Endothelial cell (in vitro differentiated cells): ENCODE data around the gene GNB5. TPM values are rescaled to one million over a fixed set of nuclear protein-coding genes. Genes with fewer than 3 reads are reported as not detected.

Experiments used
- DNase-seq: peaks from one replicate; pipeline ENCODE4 v3.0.0; 2021; ENCODE audit warnings: low spot score
- H3K27ac Mint-ChIP-seq: one replicate; pipeline ENCODE4 v1.8.0; 2021; ENCODE audit warnings: mixed read lengths, inconsistent platforms; ENCODE audit not compliant: unreplicated experiment
- H3K27me3 Mint-ChIP-seq: one replicate; pipeline ENCODE4 v1.8.0; 2021; ENCODE audit warnings: mild to moderate bottlenecking, moderate library complexity, mixed read lengths, inconsistent platforms; ENCODE audit not compliant: unreplicated experiment
- H3K36me3 Mint-ChIP-seq: one replicate; pipeline ENCODE4 v1.8.0; 2021; ENCODE audit warnings: mild to moderate bottlenecking, low read depth, mixed read lengths, inconsistent platforms; ENCODE audit not compliant: unreplicated experiment
- H3K4me1 Mint-ChIP-seq: one replicate; pipeline ENCODE4 v1.8.0; 2021; ENCODE audit warnings: mild to moderate bottlenecking, mixed read lengths, inconsistent platforms; ENCODE audit not compliant: unreplicated experiment
- H3K4me3 Mint-ChIP-seq: one replicate; pipeline ENCODE4 v1.8.0; 2021; ENCODE audit warnings: mild to moderate bottlenecking, mixed read lengths, inconsistent platforms; ENCODE audit not compliant: unreplicated experiment
- H3K9me3 Mint-ChIP-seq: one replicate; pipeline ENCODE4 v1.8.0; 2021; ENCODE audit warnings: mixed read lengths, inconsistent platforms; ENCODE audit not compliant: unreplicated experiment
- total RNA-seq: library from RNA; stranded (reverse); fragmentation: NEBNext Ultra II Directional; extraction: Animal tissue kit (Norgen Biotek cat#: 25700); gene quantifications from one replicate; pipeline ENCODE4 v1.2.1, GENCODE V29; 2021; ENCODE audit not compliant: unreplicated experiment
- TF ChIP-seq, protein P1 (sequence below): fragments of 200-600 bp; sonication (generic); IDR thresholded peaks from one replicate; pipeline ENCODE4 v1.5.0; 2021; ENCODE audit warnings: antibody characterized with exemption; ENCODE audit not compliant: unreplicated experiment

The GNB5 gene
- total RNA-seq, 1 donor from 2014 or later = 11.7 TPM

DNA sequence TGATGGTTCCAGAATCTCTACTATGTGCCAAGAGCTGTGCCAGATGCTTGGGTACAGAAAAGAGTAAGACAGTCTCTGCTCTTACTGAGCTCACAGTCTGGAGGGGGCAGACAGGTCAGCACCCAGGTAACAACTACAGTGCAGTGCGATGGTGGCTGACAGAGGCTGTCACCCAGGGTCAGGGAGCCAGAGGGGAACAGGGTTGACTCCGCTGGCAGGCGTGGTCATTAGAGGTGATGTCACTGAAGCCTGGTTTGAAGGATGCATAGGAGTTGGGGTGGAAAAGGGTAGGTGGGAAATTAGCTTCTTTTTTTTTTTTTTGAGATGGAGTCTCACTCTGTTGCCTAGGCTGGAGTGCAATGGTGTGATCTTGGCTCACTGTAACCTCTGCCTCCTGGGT lies 31.5 kb downstream of the GNB5 start:
- H3K4me1 Mint-ChIP-seq = no peaks in the 10 kb centered on the region
- H3K36me3 Mint-ChIP-seq = no peaks in the 10 kb centered on the region
- DNase-seq = no peak
- no peak overlapping the region for H3K4me3 Mint-ChIP-seq
- H3K9me3 Mint-ChIP-seq = no peaks in the 10 kb centered on the region
- TF ChIP-seq, protein P1, sequence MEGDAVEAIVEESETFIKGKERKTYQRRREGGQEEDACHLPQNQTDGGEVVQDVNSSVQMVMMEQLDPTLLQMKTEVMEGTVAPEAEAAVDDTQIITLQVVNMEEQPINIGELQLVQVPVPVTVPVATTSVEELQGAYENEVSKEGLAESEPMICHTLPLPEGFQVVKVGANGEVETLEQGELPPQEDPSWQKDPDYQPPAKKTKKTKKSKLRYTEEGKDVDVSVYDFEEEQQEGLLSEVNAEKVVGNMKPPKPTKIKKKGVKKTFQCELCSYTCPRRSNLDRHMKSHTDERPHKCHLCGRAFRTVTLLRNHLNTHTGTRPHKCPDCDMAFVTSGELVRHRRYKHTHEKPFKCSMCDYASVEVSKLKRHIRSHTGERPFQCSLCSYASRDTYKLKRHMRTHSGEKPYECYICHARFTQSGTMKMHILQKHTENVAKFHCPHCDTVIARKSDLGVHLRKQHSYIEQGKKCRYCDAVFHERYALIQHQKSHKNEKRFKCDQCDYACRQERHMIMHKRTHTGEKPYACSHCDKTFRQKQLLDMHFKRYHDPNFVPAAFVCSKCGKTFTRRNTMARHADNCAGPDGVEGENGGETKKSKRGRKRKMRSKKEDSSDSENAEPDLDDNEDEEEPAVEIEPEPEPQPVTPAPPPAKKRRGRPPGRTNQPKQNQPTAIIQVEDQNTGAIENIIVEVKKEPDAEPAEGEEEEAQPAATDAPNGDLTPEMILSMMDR = no peak
- peaks cover 1% of the 10 kb centered on the region for H3K27me3 Mint-ChIP-seq
- no peak overlapping the region for H3K27ac Mint-ChIP-seq

DNA sequence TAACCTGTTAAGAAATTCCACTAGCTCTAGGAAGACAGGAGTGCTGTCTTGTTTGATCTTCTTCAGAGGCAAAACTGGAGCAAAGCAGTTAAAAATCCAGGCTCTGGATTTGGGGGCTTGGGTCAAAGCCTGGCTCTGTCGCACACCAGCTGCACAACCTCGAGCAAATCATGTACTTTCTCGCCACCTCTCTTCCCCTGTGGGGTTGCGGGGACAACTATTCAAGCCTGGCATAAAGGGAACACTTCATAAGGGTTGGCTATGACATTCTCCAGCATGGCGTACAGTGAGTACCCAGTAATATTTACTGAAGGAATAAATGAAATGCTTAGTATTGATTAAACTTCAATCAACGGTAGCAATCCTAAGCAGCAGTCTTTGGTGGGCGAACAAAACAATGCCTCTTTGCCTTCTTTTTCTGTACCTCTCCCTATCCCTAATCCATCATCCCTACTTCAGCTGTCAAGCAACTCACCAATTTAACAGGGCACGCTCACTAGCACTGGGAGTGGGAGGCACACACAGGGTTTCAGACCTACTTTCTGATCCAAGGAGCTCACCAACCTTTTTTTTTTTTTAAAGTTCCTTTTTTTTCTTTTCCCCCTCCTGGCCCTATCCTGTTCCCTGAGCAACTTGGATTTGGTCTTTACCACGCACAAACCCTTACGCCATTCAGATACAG lies 33.0 kb downstream of the GNB5 start:
- DNase-seq = no peak
- Mint-ChIP-seq H3K27me3 (peaks cover 1% of the 10 kb centered on the region), H3K4me1 (no peaks in the 10 kb centered on the region), H3K36me3 (no peaks in the 10 kb centered on the region), H3K4me3 (no peak overlapping the region), H3K27ac (no peak overlapping the region), H3K9me3 (no peaks in the 10 kb centered on the region)
- TF ChIP-seq, protein P1 = no peak

DNA sequence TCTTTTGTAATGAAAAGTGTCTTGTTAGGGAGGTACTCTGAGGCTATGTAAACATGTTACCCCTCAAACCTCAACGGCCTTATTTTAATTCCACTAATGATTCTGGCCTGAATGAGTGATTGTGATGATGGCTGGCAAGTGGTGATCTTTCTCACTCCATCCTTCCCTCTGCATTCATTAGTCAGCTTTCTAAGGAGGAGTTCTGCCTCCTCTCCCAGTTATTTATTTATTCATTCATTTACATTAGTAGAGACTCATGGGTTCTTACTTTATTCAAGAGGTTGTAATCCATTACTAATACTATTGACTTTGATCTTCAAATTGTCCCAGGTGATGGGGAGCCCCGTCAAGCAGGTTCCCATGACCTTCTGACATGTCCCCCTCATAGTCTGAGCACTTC lies 35.3 kb downstream of the GNB5 start:
- Mint-ChIP-seq H3K36me3 (no peaks in the 10 kb centered on the region), H3K27ac (no peak overlapping the region), H3K27me3 (no peaks in the 10 kb centered on the region), H3K4me3 (no peak overlapping the region), H3K4me1 (peaks cover 4% of the 10 kb centered on the region), H3K9me3 (no peaks in the 10 kb centered on the region)
- DNase-seq = no peak
- TF ChIP-seq, protein P1 = no peak

DNA sequence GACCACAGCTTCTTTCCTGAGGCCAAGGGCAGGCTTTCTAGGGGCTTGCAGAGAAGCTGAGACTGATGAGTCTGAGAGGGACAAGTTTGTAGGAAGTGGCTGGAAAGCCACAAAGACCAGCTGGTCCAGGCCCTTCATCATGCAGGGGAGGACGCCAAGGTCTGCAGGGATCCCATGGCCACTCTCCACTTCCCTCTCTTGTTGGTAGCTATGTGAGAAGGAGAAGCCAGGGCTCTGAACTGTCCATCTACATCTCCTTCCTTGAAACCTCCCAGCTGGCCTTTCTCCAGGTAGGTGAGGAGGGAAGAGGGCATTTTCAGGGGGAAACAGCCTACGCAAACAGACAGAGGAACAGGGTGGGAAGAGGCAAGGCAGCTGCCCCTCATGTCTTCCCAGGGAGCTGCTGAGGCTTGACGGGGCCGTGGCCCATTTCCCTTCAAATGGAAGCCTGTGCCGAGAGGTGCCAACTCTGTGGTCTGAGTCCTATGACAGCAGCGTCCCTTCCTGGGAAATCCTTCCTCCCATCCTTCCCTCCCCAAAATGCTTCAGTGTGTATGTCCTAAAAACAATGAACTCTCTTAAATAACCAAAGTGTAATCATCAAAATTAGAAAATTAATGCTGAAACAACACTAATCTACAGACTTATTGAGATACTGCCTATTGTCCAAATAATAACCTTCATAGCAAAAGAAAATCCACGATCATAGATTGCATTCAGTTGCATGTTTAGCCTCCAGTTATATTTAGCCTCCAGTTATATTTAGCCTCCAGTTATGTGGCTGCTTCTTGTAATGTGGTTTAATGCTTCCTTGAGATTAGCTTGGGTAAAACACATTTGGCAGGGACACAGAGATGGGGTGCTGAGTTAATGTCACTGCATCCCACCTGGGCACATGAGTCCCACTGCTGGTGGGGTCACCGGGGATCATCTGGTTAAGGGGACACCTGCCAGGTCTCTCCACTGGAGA lies 36.0 kb downstream of the GNB5 start:
- H3K4me3 Mint-ChIP-seq = no peak overlapping the region
- no peak for DNase-seq
- TF ChIP-seq, protein P1 = no peak
- peaks cover 4% of the 10 kb centered on the region for H3K4me1 Mint-ChIP-seq
- no peaks in the 10 kb centered on the region for H3K9me3 Mint-ChIP-seq
- no peaks in the 10 kb centered on the region for H3K27me3 Mint-ChIP-seq
- no peak overlapping the region for H3K27ac Mint-ChIP-seq
- no peaks in the 10 kb centered on the region for H3K36me3 Mint-ChIP-seq
